ENCODE data around the gene PRMT2.
A peak's percentile ranks its signal among the peaks of the same experiment; 100 is the strongest.
"Not testable (repeated sequence)": the region's sequence is repeated elsewhere in the genome, so short reads cannot be mapped to it uniquely, and the experiment has no call there.

PRMT2 gene

GRCh38 chr21:46618738-46619379, 16.6 kb upstream of the PRMT2 start:
- FAIRE-seq: no peak

DNA sequence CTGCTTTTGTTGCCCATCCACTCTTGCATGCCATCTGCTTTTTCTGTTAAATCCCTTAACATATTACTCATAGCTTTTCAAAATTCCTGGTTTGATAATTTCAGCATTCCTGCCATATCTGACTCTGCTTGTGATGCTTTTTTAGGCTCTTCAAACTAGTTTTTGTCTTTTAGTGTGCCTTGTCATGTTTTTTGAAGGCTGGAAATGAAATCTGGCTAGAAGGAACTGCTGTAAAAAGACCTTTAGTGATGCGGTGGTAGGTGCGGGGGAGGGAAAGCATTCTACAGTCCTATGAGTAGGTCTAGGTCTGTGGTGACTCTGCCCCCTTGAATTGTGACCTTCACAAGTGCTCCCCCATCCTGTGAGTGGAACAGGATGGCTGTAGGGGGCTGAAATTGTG, 15.6 kb upstream of the PRMT2 start:
- FAIRE-seq: no peak

GRCh38 chr21:46620846-46621245, 14.6 kb upstream of the PRMT2 start:
- FAIRE-seq: no peak

GRCh38 chr21:46621457-46622182, 13.9 kb upstream of the PRMT2 start:
- FAIRE-seq: no peak

DNA sequence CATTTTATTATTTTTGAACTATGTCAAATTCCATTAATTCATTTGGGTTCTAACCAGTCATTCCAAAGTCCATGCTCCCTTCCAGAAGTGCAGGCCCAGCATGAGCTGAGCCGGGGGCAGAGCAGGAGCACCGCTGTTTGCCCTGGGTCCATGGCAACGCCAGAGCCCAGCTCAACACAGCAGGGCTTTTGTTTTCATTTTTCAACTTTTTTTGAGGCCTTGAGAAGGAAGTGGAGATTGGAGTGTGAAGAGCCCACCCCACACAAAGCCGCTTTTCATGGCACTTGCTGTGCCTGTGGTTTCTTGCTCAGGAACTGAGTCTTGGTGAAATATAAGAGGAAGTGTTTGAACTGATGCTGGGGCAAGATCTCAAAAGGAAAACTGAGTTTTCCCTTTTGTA, 13.2 kb upstream of the PRMT2 start:
- no peak for FAIRE-seq

DNA sequence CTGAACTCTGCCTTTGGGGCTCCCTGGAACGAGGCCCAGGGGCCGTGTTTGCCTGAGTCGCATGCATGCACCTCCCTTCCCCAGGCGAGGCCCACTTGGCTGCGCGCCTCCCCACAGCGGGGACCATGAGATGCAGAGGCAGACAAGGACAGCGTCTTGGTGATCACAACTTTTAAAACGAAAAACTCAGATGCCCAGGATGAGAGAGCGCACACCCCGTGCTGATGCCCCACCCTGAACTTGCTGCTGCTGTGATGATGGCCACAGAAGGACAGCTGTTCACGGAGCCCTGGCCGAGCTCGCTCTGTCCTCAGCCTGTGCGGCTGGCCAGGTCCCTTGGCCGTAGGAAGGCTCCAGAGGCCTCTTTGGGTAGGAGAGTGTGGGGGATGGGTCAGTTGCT, 11.4 kb upstream of the PRMT2 start:
- FAIRE-seq: no peak

DNA sequence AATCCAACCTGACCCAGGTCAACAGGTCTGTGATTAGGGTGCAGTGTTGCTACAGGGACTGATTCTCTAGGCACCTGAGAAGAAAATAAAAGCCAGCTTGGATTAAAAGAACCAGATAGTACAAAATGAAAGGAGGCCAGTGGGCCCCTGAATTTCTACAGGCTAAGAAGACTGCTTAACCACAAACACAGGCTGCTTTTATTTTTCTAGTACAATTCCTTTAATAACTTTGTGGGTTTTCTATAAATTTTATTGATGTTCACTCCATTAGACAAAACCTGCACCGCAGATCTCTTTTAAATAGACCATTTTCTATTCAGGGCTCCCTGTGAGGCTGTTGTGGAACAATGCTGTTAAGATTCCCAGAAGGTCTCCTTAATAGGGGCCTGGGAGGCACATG, 9.7 kb upstream of the PRMT2 start:
- FAIRE-seq: no peak

DNA sequence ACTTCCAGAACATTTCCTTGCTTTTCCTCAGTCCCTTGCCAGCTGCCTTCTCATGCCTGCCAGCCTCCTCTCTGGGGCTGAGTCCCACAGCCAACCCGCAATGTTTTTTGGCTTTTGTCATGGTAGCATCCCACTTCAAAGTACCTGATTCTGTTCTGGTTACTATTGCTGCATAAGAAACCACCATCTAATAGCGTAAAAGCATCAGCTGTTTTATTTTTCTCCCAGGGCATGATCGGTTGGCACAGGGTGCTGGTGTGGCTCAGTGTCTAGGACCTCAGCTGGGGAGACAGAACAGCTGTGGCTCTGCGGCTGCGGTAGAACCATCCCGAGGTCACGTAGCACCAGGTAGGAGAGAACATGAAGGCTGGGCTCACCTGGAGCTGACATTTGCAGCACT, 8.9 kb upstream of the PRMT2 start:
- FAIRE-seq: no peak

DNA sequence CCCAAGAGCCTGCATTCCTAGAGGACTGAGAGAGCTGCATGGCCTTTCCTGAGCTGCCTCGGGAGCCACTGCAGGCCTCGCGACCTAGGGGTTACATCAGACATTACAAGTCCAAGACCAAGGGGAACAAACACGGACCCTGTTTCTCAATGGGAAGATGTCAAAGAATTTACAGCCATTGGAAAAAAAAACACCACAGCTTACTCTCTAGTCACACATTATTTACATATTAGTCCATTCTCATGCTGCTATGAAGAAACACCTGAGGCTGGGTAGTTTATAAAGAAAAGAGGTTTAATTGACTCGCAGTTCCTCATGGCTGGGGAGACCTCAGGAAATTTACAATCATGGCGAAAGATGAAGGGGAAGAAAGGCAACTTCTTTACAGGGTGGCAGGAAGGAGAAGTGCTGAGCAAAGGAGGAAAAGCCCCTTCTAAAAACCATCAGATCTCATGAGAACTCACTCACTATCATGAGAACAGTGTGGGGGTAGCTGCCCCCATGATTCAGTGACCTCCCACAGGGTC, 8.4 kb upstream of the PRMT2 start:
- FAIRE-seq: no peak

- no peak for FAIRE-seq
Measured at GRCh38 chr21:46627726-46628125, 7.7 kb upstream of the PRMT2 start.

GRCh38 chr21:46628868-46629267, 6.6 kb upstream of the PRMT2 start:
- no peak for FAIRE-seq

DNA sequence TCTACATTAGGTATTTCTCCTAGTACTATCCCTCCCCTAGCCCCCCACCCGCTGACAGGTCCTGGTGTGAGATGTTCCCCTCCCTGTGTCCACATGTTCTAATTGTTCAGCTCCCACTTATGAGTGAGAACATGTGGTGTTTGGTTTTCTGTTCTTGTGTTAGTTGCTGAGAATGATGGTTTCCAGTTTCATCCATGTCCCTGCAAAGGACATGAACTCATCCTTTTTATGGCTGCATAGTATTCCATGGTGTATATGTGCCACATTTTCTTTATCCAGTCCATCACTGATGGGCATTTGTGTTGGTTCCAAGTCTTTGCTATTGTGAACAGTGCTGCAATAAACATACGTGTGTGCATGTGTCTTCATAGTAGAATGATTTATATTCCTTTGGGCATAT, 4.6 kb upstream of the PRMT2 start:
- FAIRE-seq: not testable (repeated sequence)

GRCh38 chr21:46633566-46633965, 1.9 kb upstream of the PRMT2 start:
- no peak for FAIRE-seq

DNA sequence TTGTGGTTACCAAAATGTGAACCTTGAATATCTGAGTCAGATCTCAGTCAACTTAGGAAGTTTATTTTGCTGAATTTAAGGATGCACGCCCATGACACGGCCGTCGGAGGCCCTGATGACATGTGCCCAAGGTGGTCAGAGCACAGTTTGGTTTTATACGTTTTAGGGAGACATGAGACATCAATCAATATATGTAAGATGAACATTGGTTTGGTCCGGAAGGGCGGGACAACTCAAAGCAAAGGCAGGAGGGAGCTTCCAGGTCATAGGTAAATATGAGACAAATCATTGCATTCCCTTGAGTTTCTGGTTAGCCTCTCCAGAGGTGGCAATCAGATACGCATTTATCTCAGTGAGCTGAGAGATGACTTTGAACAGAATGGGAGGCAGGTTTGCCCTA, 1.0 kb upstream of the PRMT2 start:
- FAIRE-seq: no peak

- FAIRE-seq: no peak
Measured at GRCh38 chr21:46634966-46635323, 529 bp upstream of the PRMT2 start.

DNA sequence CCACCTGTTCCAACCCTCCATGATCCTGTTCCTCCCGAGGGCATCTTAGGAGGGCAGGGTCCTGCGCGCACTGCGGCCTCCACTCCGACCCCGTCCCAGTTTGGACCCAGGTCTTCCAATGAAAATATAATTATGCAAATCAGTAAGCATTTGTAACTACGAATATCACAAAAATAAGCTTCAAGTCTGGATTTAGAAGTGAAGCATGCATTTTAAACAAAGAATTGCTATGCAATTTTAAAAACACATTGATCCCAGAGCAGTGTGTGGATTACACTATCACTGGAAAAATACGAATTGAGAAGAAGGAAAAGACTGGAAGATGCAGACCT, 673 bp downstream of the PRMT2 start:
- FAIRE-seq: no peak

- no peak for FAIRE-seq
Measured at GRCh38 chr21:46636550-46637285, 1.2 kb downstream of the PRMT2 start.

DNA sequence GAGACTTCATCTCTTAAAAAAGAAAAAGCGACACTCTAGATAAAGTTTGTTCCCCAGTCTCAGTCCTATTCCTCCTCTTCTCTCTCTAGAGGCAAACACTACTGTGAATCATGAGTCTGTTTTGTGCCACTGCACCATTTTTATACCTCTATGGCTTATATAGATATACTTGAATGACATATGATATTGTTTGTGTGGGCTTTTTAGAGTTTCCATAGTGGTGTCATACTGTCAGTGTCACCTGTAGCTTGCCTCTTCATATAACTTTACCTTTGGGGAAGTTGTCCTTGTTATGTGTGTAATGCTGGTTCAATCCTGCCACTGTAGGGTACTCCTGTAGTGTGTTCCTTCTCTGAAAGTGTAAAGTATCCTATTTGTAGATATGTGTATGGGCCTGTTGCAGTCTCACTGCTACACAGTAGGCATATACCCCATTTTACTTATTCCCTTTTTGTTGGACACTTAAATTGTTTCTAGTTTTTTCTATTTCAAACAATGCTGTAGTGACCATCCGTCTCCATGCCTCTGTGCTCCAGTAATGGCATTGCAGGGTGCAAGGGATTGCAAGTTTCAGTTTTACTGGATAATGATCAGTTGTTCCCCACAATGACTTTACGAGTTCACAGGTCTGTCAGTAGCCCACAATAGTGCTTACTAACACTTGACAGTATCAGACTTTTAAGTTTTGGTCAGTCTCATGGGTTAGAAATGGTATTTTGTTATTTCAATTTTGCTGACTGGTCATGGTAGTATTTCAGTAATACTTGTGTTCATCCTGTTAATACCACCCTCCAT, 2.7 kb downstream of the PRMT2 start:
- FAIRE-seq: no peak

DNA sequence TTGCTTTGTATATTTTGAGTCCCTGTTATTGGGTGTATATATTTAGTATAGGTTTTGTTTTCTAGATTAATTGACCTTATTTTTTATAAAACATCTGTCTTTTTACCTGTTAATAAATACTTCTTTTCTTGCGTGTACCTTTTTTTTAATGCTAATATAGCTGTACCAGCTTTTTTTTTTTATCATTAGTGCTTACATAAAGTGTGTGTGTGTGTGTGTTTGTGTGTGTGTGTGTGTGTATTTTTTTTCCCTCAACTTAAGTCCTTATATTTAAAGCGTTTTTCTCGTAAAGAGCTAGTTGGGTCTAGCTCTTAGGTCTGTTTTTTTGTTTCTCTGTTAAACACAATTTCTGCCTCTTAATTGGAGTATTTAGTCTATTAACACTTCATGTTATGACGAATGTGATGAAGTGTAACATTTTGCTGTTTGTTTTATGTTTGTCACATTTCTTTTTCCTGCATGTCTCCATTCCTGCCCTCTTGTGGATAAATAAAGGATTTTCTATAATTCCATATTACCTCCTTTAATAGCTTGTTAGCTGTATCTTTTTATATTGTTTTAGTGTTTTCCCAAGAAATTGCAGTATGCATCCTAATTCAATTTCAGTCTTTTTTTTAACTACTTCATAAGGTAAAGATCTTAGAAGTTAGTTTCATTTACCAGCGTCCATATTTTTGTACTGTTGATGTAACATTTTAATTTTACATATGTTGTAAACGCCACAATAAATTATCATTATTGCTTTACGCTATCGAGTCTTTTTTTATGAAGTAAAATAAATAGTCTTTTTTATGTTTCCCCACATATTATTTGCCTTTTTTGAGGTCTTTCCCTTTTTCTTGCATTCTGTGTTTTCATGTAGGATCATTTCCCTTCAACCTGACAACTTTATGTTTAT, 4.3 kb downstream of the PRMT2 start:
- FAIRE-seq: peak; percentile 85

DNA sequence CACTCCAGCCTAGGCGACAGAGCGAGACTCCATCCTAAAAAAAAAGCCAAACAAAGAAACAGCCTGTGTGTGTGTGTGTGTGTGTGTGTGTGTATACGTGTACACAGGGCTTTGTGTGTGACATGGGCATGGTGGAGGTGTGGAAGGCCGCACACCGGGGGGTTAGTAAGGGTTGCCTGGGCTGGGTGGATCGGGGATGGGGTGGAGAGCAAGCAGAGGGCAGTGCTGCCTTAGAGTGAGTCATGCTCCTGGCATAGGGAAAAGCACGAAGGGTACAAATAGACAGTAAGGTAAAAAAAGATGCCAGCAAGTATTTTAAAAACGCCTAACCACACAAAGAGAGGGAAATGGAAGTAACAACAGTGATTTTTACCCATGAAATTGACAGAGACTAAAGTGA, 6.2 kb downstream of the PRMT2 start:
- no peak for FAIRE-seq

DNA sequence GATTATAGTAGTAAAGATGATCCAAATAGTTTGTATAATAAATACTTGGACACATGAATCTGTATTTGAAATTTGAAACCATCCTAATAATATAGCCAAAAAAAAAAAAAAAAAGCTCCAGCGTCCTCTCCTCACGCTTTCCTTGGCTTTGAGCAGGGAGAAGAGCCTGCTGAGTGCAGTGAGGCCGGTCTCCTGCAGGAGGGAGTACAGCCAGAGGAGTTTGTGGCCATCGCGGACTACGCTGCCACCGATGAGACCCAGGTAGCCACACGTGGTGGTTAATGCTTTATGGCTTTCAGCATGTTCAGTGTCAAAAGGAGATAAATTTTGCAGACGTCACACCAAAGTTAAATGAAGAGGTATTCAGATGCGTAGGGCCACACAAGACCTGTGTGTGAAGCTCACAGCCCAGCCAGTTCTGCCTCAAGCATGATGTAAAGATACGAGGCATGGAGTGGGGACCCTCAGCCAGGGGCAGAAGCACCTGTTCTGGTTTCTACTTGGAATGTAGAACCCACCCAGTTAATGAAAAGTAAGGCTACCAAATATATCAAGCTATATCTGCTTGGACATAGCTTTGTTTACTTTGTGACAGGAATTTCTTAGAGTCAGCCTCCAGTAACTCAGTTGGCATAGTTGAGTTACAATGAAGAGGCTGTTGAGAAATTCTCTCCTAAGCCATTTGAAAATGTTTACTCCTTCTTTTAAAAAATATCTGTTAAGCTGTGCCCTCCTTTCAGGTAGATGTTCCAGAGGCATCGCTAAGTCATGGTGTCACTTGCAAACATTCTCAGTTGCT, 8.1 kb downstream of the PRMT2 start:
- FAIRE-seq: no peak

All from A204.1 (cell line).